GM18505 (cell line): ENCODE results near the gene KRTAP5-1.

Experiments
- ATAC-seq: cut with Tn5 transposase; IDR thresholded peaks from one replicate; pipeline ENCODE4 v1.9.1; 2021; ENCODE audit not compliant: unreplicated experiment
- POLR2A ChIP-seq: IDR thresholded peaks from 4 replicates; pipeline ENCODE4 v1.6.1; 2011; ENCODE audit warnings: borderline replicate concordance; ENCODE audit not compliant: insufficient read depth, insufficient read length; ENCODE audit errors: extremely low read depth

Gene KRTAP5-1

DNA sequence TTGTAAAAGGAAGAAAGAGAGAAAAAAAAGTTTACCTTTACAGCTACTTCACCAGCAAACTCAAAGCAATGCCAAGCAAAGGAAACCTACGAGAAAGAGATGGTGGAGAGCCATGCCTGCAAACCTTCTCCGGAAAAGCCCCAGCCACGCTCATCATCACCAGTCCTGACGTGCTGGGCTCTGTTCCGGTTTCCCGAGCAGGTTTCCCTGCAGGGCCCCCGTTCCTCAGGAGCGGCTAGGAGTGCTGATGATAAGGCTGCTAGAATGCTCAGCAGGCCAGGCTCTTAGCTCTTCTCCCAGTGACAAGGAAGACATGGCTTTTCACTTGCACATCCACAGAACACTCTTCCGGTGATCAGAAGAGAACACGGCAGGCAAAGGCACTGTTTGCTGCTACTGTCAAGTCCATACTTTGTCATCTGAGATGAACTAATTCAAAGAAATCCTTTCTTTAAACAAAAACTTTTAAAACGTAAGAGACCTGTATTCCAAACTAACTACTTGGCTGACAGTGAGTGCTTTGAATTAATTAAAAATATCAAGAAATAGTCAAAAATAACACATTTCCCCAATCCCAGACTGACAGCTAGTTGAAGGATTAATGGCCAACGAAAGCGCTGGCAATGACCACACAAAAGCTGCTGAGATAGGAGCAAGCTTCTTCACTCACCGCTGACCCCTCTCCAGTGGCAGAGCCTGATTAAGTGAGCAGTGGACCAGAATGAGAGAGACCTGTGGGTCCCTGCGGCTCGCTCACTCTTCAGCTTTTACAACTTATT is 48.8 kb downstream of the KRTAP5-1 start:
- ATAC-seq, result no peak
- TF ChIP-seq POLR2A, result no peak

DNA sequence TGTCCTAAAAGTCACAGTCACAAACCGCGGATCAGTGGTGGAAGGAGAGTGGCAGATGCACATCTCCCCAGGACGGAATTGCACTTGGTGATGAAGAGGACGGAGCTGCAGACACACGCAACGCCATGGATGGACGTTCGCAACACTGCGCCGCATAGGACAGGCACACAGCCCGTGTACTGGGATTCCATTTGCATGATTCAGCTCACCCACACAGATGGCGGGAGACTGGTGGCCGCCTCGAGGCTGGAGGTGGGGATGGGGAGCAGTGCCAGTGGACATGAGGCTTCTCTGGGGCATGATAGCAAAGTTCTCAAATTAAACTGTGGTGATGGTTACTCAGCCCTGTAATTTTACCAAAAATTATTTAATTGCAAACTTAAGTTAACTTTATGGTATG is 50.4 kb downstream of the KRTAP5-1 start:
- TF ChIP-seq POLR2A, result no peak
- no peak for ATAC-seq
